Right cardiac atrium (tissue), 5 donors: ENCODE data around the gene DYNC2H1. TPM values are rescaled to one million over a fixed set of nuclear protein-coding genes. Genes with fewer than 3 reads are reported as not detected.

ENCODE experiments used
- ATAC-seq, 2 donors: fragments of 200-7000 bp; cut with Tn5 transposase; one replicate each; pipeline versions ENCODE4 v1.8.0 to v1.9.1; 2020; ENCODE audit warnings: moderate library complexity in 2 of 2, mild to moderate bottlenecking in 1 of 2
- DNase-seq, 3 donors: peaks; one replicate each; pipeline ENCODE4 v3.0.0-alpha.2; 2020
- H3K27ac ChIP-seq: one replicate; pipeline ENCODE4 v1.5.1; 2013; ENCODE audit warnings: mild to moderate bottlenecking, low read length, control low read depth, moderate library complexity
- H3K27me3 ChIP-seq: one replicate; pipeline ENCODE4 v1.6.1; 2013; ENCODE audit not compliant: control insufficient read depth, insufficient read depth
- H3K4me1 ChIP-seq: one replicate; pipeline ENCODE4 v1.6.1; 2013; ENCODE audit warnings: low read length; ENCODE audit not compliant: control insufficient read depth, insufficient read depth
- H3K4me3 ChIP-seq: one replicate; pipeline ENCODE4 v1.5.1; 2013; ENCODE audit warnings: low read length, control low read depth
- H3K9me3 ChIP-seq: one replicate; pipeline ENCODE4 v1.6.1; 2013; ENCODE audit warnings: low read length; ENCODE audit not compliant: control insufficient read depth
- WGBS: extraction: QIAGEN DNeasy Blood & Tissue Kit; methylation state at CpG from one replicate; pipeline ENCODE4 v1.1.7; 2013; 5-methylcytosine and 5-hydroxymethylcytosine counted together
- intact Hi-C, 4 donors: fragments of 100-400 bp; cut with DNase I; formaldehyde crosslinking; loops; one replicate each; pipeline versions ENCODE4 v1.11.0 to v1.14.0; 2022 to 2023
- polyA plus RNA-seq: library from polyadenylated mRNA; stranded (reverse); fragments of 200-250 nt; gene quantifications from one replicate; pipeline ENCODE4 v1.2.3, GENCODE V29; 2013
- total RNA-seq, 4 donors: library from RNA; stranded (reverse); fragmentation: NEBNext Ultra II Directional; extraction: Animal tissue kit (Norgen Biotek cat#: 25700); gene quantifications; one replicate each; pipeline ENCODE4 v1.2.1, GENCODE V29; 2021
- donor health status: healthy with polysubstance abuse.
- donor health status: DM: no; HTN: yes; CAD: no.
- donor health status: DM: no; HTN: no; CAD: no.
- donor health status: DM: no; HTN: yes; CAD: no; lungs with severe emphysema.
- donor health status: DM: yes; HTN: yes; CAD: no.

The DYNC2H1 gene
- total and polyA plus RNA-seq, 5 donors = 4.3 to 9.4 (median 8.0) TPM

- Histone ChIP-seq H3K27me3 (no peaks in the 10 kb centered on the region), H3K9me3 (no peaks in the 10 kb centered on the region), H3K4me1 (no peaks in the 10 kb centered on the region), H3K4me3 (no peak overlapping the region), H3K27ac (no peak overlapping the region)
- DNase-seq (no peak), ATAC-seq (no peak)
- WGBS = 94% methylated on average over 1 of the region's 1 CpG
- intact Hi-C loops = no loop called here
These were observed 106.6 kb downstream of the DYNC2H1 start for GRCh38 chr11:103215812-103216211.

- H3K4me3 ChIP-seq = no peak overlapping the region
- DNase-seq = no peak
- intact Hi-C loops = no loop called here
- no peak for ATAC-seq
- WGBS = 86% methylated on average over 1 of the region's 1 CpG
- H3K4me1 ChIP-seq = no peaks in the 10 kb centered on the region
- H3K27ac ChIP-seq = no peak overlapping the region
- no peaks in the 10 kb centered on the region for H3K27me3 ChIP-seq
- no peaks in the 10 kb centered on the region for H3K9me3 ChIP-seq
These were observed 110.9 kb downstream of the DYNC2H1 start for GRCh38 chr11:103220133-103220532.

- H3K27ac ChIP-seq = no peak overlapping the region
- DNase-seq = no peak
- H3K27me3 ChIP-seq = no peaks in the 10 kb centered on the region
- no peaks in the 10 kb centered on the region for H3K9me3 ChIP-seq
- intact Hi-C loops = no loop called here
- H3K4me1 ChIP-seq = no peaks in the 10 kb centered on the region
- no peak for ATAC-seq
- H3K4me3 ChIP-seq = no peak overlapping the region
- 33% methylated on average over 3 of the region's 3 CpGs for WGBS
These were observed 113.6 kb downstream of the DYNC2H1 start for GRCh38 chr11:103222806-103223205.

- DNase-seq (peak in 1 of 3 donors; percentile 31), ATAC-seq (no peak)
- intact Hi-C loops = no loop called here
- Histone ChIP-seq H3K27ac (no peak overlapping the region), H3K27me3 (no peaks in the 10 kb centered on the region), H3K9me3 (no peaks in the 10 kb centered on the region), H3K4me1 (no peaks in the 10 kb centered on the region), H3K4me3 (no peak overlapping the region)
- 99% methylated on average over 2 of the region's 2 CpGs for WGBS
These were observed 119.6 kb downstream of the DYNC2H1 start for GRCh38 chr11:103228807-103229206.

- WGBS = 47% methylated on average over 2 of the region's 2 CpGs
- ATAC-seq = no peak
- intact Hi-C loops = no loop called here
These were observed 125.7 kb downstream of the DYNC2H1 start for GRCh38 chr11:103234974-103235373.

GRCh38 chr11:103241574-103241973 is 132.3 kb downstream of the DYNC2H1 start:
- intact Hi-C loops = no loop called here
- no peak overlapping the region for H3K27ac ChIP-seq
- no peak overlapping the region for H3K4me3 ChIP-seq
- no peak for ATAC-seq
- H3K9me3 ChIP-seq = no peaks in the 10 kb centered on the region
- DNase-seq = no peak
- 86% methylated on average over 6 of the region's 6 CpGs for WGBS
- no peaks in the 10 kb centered on the region for H3K27me3 ChIP-seq
- H3K4me1 ChIP-seq = no peaks in the 10 kb centered on the region

More at GRCh38 chr11:103234974-103235373, 125.7 kb downstream of the DYNC2H1 start:
- Histone ChIP-seq H3K27ac (no peak overlapping the region), H3K4me1 (no peaks in the 10 kb centered on the region), H3K9me3 (no peaks in the 10 kb centered on the region), H3K27me3 (no peaks in the 10 kb centered on the region), H3K4me3 (no peak overlapping the region)
- DNase-seq = no peak

GRCh38 chr11:103254123-103254522 is 144.9 kb downstream of the DYNC2H1 start:
- Histone ChIP-seq H3K27me3 (no peaks in the 10 kb centered on the region), H3K9me3 (no peaks in the 10 kb centered on the region), H3K4me3 (no peak overlapping the region), H3K27ac (no peak overlapping the region), H3K4me1 (no peaks in the 10 kb centered on the region)
- no peak for DNase-seq
- intact Hi-C loops = no loop called here
- no peak for ATAC-seq

- no peaks in the 10 kb centered on the region for H3K4me1 ChIP-seq
- intact Hi-C loops = no loop called here
- H3K27ac ChIP-seq = no peak overlapping the region
- no peaks in the 10 kb centered on the region for H3K27me3 ChIP-seq
- ATAC-seq (no peak), DNase-seq (no peak)
- H3K9me3 ChIP-seq = no peaks in the 10 kb centered on the region
- no peak overlapping the region for H3K4me3 ChIP-seq
- WGBS = 64% methylated on average over 4 of the region's 4 CpGs
These were observed 148.1 kb downstream of the DYNC2H1 start for GRCh38 chr11:103257360-103257759.

GRCh38 chr11:103266167-103266831 is 157.1 kb downstream of the DYNC2H1 start:
- Histone ChIP-seq H3K4me3 (no peak overlapping the region), H3K27ac (no peak overlapping the region), H3K27me3 (no peaks in the 10 kb centered on the region), H3K4me1 (no peaks in the 10 kb centered on the region), H3K9me3 (no peaks in the 10 kb centered on the region)
- no peak for ATAC-seq
- intact Hi-C loops = no loop called here
- WGBS = 93% methylated on average over 9 of the region's 9 CpGs
- peak in 1 of 3 donors; percentile 20 for DNase-seq

- no peak for DNase-seq
- H3K4me3 ChIP-seq = no peak overlapping the region
- H3K4me1 ChIP-seq = no peaks in the 10 kb centered on the region
- intact Hi-C loops = no loop called here
- ATAC-seq = no peak
- no peaks in the 10 kb centered on the region for H3K9me3 ChIP-seq
- H3K27me3 ChIP-seq = no peaks in the 10 kb centered on the region
- WGBS = 98% methylated on average over 2 of the region's 2 CpGs
- no peak overlapping the region for H3K27ac ChIP-seq
These were observed 163.7 kb downstream of the DYNC2H1 start for GRCh38 chr11:103272876-103273275.

- intact Hi-C loops = no loop called here
- no peaks in the 10 kb centered on the region for H3K27me3 ChIP-seq
- no peaks in the 10 kb centered on the region for H3K9me3 ChIP-seq
- DNase-seq (no peak), ATAC-seq (no peak)
- no peak overlapping the region for H3K27ac ChIP-seq
- H3K4me1 ChIP-seq = no peaks in the 10 kb centered on the region
- H3K4me3 ChIP-seq = no peak overlapping the region
These were observed 164.8 kb downstream of the DYNC2H1 start for GRCh38 chr11:103274025-103274424.

GRCh38 chr11:103279821-103280220 is 170.6 kb downstream of the DYNC2H1 start:
- intact Hi-C loops = no loop called here
- H3K27me3 ChIP-seq = no peaks in the 10 kb centered on the region
- no peak for ATAC-seq

More at GRCh38 chr11:103279821-103280220, 170.6 kb downstream of the DYNC2H1 start:
- no peak for DNase-seq
- Histone ChIP-seq H3K4me1 (no peaks in the 10 kb centered on the region), H3K27ac (no peak overlapping the region), H3K4me3 (no peak overlapping the region), H3K9me3 (no peaks in the 10 kb centered on the region)
